Measurements from ENCODE around the gene CHMP4B.
"Not testable (repeated sequence)": the region's sequence is repeated elsewhere in the genome, so short reads cannot be mapped to it uniquely, and the experiment has no call there.

CHMP4B gene

GRCh38 chr20:33790566-33790965 is 20.6 kb upstream of the CHMP4B start:
- DNase-seq (ENCODE audit: low read depth), result no peak

- no peak for DNase-seq (ENCODE audit: low read depth)
These were observed 20.1 kb upstream of the CHMP4B start for GRCh38 chr20:33791021-33791420.

GRCh38 chr20:33791540-33791939 is 19.6 kb upstream of the CHMP4B start:
- no peak for DNase-seq (ENCODE audit: low read depth)

- DNase-seq (ENCODE audit: low read depth), result peak; percentile 31
These were observed 19.1 kb upstream of the CHMP4B start for GRCh38 chr20:33791959-33792597.

- not testable (repeated sequence) for DNase-seq (ENCODE audit: low read depth)
These were observed 18.6 kb upstream of the CHMP4B start for GRCh38 chr20:33792598-33792989.

GRCh38 chr20:33793011-33793931 is 17.9 kb upstream of the CHMP4B start:
- DNase-seq (ENCODE audit: low read depth), result no peak

GRCh38 chr20:33796263-33796906 is 14.8 kb upstream of the CHMP4B start:
- DNase-seq (ENCODE audit: low read depth), result no peak

- DNase-seq (ENCODE audit: low read depth), result no peak
These were observed 14.1 kb upstream of the CHMP4B start for GRCh38 chr20:33796907-33797544.

- DNase-seq (ENCODE audit: low read depth), result no peak
These were observed 12.7 kb upstream of the CHMP4B start for GRCh38 chr20:33798444-33798843.

GRCh38 chr20:33803921-33804337 is 7.2 kb upstream of the CHMP4B start:
- DNase-seq (ENCODE audit: low read depth), result no peak

- no peak for DNase-seq (ENCODE audit: low read depth)
These were observed 2.8 kb upstream of the CHMP4B start for GRCh38 chr20:33808388-33808787.

GRCh38 chr20:33810259-33810658 is 889 bp upstream of the CHMP4B start:
- no peak for DNase-seq (ENCODE audit: low read depth)

GRCh38 chr20:33811776-33812151 is 616 bp downstream of the CHMP4B start:
- DNase-seq (ENCODE audit: low read depth), result no peak

GRCh38 chr20:33812152-33812849 is 1.2 kb downstream of the CHMP4B start:
- no peak for DNase-seq (ENCODE audit: low read depth)

GRCh38 chr20:33812908-33813462 is 1.8 kb downstream of the CHMP4B start:
- DNase-seq (ENCODE audit: low read depth), result no peak

- DNase-seq (ENCODE audit: low read depth), result no peak
These were observed 3.1 kb downstream of the CHMP4B start for GRCh38 chr20:33814238-33814712.

GRCh38 chr20:33815671-33816070 is 4.5 kb downstream of the CHMP4B start:
- no peak for DNase-seq (ENCODE audit: low read depth)

- DNase-seq (ENCODE audit: low read depth), result no peak
These were observed 5.0 kb downstream of the CHMP4B start for GRCh38 chr20:33816191-33816590.

- DNase-seq (ENCODE audit: low read depth), result no peak
These were observed 6.3 kb downstream of the CHMP4B start for GRCh38 chr20:33817411-33817810.

- DNase-seq (ENCODE audit: low read depth), result no peak
These were observed 8.3 kb downstream of the CHMP4B start for GRCh38 chr20:33819456-33819855.

GRCh38 chr20:33820362-33820761 is 9.2 kb downstream of the CHMP4B start:
- DNase-seq (ENCODE audit: low read depth), result no peak
